Measurements from ENCODE around the gene ARHGAP32.

DNA sequence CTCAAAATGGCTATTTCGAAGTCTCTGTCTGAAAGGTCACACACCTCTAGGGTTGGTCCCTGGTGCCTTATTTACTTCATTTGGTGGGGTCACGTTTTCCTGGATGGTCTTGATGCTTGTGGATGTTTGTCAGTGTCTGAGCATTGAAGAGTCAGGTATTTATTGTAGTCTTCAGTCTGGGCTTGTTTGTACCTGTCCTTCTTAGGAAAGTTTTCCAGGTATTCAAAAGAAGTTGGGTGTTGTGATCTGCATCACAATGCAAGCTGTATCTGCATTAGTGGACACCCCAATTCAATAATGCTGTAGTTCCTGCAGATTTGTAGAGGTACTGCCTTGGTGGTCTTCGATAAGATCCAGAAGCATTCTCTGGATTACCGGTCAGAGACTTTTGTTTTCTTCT is 186.0 kb downstream of the ARHGAP32 start:
- TF ChIP-seq, protein P1, sequence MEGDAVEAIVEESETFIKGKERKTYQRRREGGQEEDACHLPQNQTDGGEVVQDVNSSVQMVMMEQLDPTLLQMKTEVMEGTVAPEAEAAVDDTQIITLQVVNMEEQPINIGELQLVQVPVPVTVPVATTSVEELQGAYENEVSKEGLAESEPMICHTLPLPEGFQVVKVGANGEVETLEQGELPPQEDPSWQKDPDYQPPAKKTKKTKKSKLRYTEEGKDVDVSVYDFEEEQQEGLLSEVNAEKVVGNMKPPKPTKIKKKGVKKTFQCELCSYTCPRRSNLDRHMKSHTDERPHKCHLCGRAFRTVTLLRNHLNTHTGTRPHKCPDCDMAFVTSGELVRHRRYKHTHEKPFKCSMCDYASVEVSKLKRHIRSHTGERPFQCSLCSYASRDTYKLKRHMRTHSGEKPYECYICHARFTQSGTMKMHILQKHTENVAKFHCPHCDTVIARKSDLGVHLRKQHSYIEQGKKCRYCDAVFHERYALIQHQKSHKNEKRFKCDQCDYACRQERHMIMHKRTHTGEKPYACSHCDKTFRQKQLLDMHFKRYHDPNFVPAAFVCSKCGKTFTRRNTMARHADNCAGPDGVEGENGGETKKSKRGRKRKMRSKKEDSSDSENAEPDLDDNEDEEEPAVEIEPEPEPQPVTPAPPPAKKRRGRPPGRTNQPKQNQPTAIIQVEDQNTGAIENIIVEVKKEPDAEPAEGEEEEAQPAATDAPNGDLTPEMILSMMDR (IDR thresholded peaks at IDR 0.05 in 8 of 11, conservative IDR thresholded peaks at IDR 0.05 in 3 of 11), result no peak
- TF ChIP-seq POLR2A (IDR thresholded peaks at IDR 0.05), result no peak

Data from spleen (tissue), 7 donors.